HCT116 (cell line): ENCODE results near the gene KLC4. TPM values are rescaled to one million over a fixed set of nuclear protein-coding genes. Genes with fewer than 3 reads are reported as not detected.
"Not testable (repeated sequence)": the region's sequence is repeated elsewhere in the genome, so short reads cannot be mapped to it uniquely, and the experiment has no call there.

ENCODE experiments used
- ATAC-seq: fragments of 200-7000 bp; cut with Tn5 transposase; 2 replicates; pipeline ENCODE4 v1.9.1; 2020; ENCODE audit warnings: mild to moderate bottlenecking, moderate library complexity
- BruUV-seq: library from RNA; stranded (reverse); fragments of 400-500 nt; replicated peaks from 2 replicates; lab custom pipeline; 2021; lab: Mats Ljungman, UMichigan
- CTCF ChIA-PET: fragments of 300-600 bp; sonication (Branson Sonifier 250); formaldehyde crosslinking; loops from one replicate; lab custom pipeline; 2021; ENCODE audit warnings: antibody characterized with exemption; lab: Charles Lee
- POLR2A ChIA-PET: fragments of 300-600, 350-600 bp; sonication (Branson Sonifier 250); formaldehyde crosslinking; loops from one replicate; lab custom pipeline; 2021; ENCODE audit warnings: antibody characterized with exemption; lab: Charles Lee
- RAD21 ChIA-PET, 2 experiments: fragments of 300-600 bp; sonication (Branson Sonifier 250); formaldehyde crosslinking; loops; one replicate each; lab custom pipeline; 2023; ENCODE audit warnings: low total read pairs in 2 of 2; ENCODE audit not compliant: uncharacterized antibody in 2 of 2, unreplicated experiment in 2 of 2, low non-redundant PET in 1 of 2; lab: Charles Lee
- DNase-seq: peaks from one replicate; pipeline ENCODE4 v3.0.0-alpha.2; 2010; ENCODE audit warnings: low read depth, low spot score
- H2AFZ ChIP-seq: fragments of 200-600 bp; shearing (Covaris generic), sonication (generic); 2 replicates; pipeline ENCODE4 v1.6.1; 2017; ENCODE audit warnings: low read depth, mixed run types, mixed read lengths, antibody characterized with exemption, low read length; ENCODE audit not compliant: poor library complexity, severe bottlenecking
- H3K27ac ChIP-seq: 2 replicates; pipeline ENCODE4 v1.5.1; 2012; ENCODE audit warnings: low read depth, low read length
- H3K27me3 ChIP-seq: fragments of 200-600 bp; sonication (generic); 2 replicates; pipeline ENCODE4 v1.6.1; 2016; ENCODE audit warnings: mixed run types, low read length, mixed read lengths; ENCODE audit not compliant: insufficient read depth
- H3K36me3 ChIP-seq, 2 experiments: fragments of 200-500 bp in 1 of 2; fragments of 200-600 bp in 1 of 2; sonication (Bioruptor generic) in 1 of 2; sonication (generic) in 1 of 2; 2 replicates each; pipeline versions ENCODE4 v1.5.1 to v1.6.1; 2014 to 2016; ENCODE audit warnings: low read length in 2 of 2, inconsistent platforms in 1 of 2, mixed read lengths in 1 of 2, mixed run types in 1 of 2; ENCODE audit not compliant: insufficient read depth in 2 of 2, control insufficient read depth in 1 of 2
- H3K4me1 ChIP-seq, 2 experiments: fragments of 200-600 bp in 1 of 2; sonication (generic) in 1 of 2; 2 replicates each; pipeline versions ENCODE4 v1.5.1 to v1.6.1; 2012 to 2017; ENCODE audit warnings: low read length in 2 of 2, inconsistent platforms in 1 of 2, mild to moderate bottlenecking in 1 of 2, mixed read lengths in 1 of 2, mixed run types in 1 of 2, moderate library complexity in 1 of 2; ENCODE audit not compliant: insufficient read depth in 2 of 2, control insufficient read depth in 1 of 2
- H3K4me2 ChIP-seq: fragments of 200-600 bp; sonication (generic); 2 replicates; pipeline ENCODE4 v1.6.1; 2017; ENCODE audit warnings: mixed run types, low read length, mixed read lengths
- H3K4me3 ChIP-seq, 2 experiments: fragments of 200-600 bp in 1 of 2; sonication (generic) in 1 of 2; replicated peaks in 1 of 2; 2 replicates each; pipeline ENCODE4 v1.5.1; 2011 to 2016; ENCODE audit warnings: low read length in 2 of 2, control low read depth in 1 of 2, low read depth in 1 of 2, mild to moderate bottlenecking in 1 of 2, mixed read lengths in 1 of 2, mixed run types in 1 of 2
- H3K79me2 ChIP-seq: fragments of 200-600 bp; sonication (generic); 2 replicates; pipeline ENCODE4 v1.6.1; 2017; ENCODE audit warnings: mild to moderate bottlenecking, mixed run types, low read length, moderate library complexity, mixed read lengths; ENCODE audit not compliant: insufficient read depth
- H3K9ac ChIP-seq: fragments of 200-600 bp; sonication (generic); 2 replicates; pipeline ENCODE4 v1.6.1; 2016; ENCODE audit warnings: low read length, mixed read lengths
- H3K9me2 ChIP-seq: fragments of 200-600 bp; sonication (generic), shearing (Covaris generic); 2 replicates; pipeline ENCODE4 v1.6.1; 2017; ENCODE audit warnings: mixed run types, mild to moderate bottlenecking, moderate library complexity; ENCODE audit not compliant: insufficient read depth
- H3K9me3 ChIP-seq, 2 experiments: fragments of 200-500 bp in 1 of 2; fragments of 200-600 bp in 1 of 2; sonication (Bioruptor generic) in 1 of 2; sonication (generic) in 1 of 2; 2 replicates each; pipeline ENCODE4 v1.6.1; 2014 to 2017; ENCODE audit warnings: low read length in 2 of 2, mixed read lengths in 2 of 2, inconsistent platforms in 1 of 2, low read depth in 1 of 2, mild to moderate bottlenecking in 1 of 2, mixed run types in 1 of 2, moderate library complexity in 1 of 2; ENCODE audit not compliant: control insufficient read depth in 1 of 2, insufficient read depth in 1 of 2
- H4K20me1 ChIP-seq: fragments of 200-600 bp; sonication (generic), shearing (Covaris generic); 2 replicates; pipeline ENCODE4 v1.6.1; 2017; ENCODE audit warnings: mixed run types, mild to moderate bottlenecking, moderate library complexity; ENCODE audit not compliant: insufficient read depth
- ZBTB33 ChIP-seq: IDR thresholded peaks from 2 replicates; pipeline ENCODE4 v1.6.1; 2011; ENCODE audit warnings: mild to moderate bottlenecking, low read length, moderate library complexity; ENCODE audit not compliant: insufficient replicate concordance; ENCODE audit errors: extremely low read depth
- intact Hi-C: fragments of 100-400 bp; cut with micrococcal nuclease; formaldehyde crosslinking; loops from 2 replicates; pipeline ENCODE4 v1.10.0; 2022
- total RNA-seq: library from RNA; stranded (reverse); gene quantifications from one replicate; pipeline ENCODE4 v1.2.1, GENCODE V29; 2021; ENCODE audit not compliant: unreplicated experiment
- TF ChIP-seq, protein P1 (sequence below): IDR thresholded peaks from 2 replicates; pipeline ENCODE4 v1.6.1; 2012; ENCODE audit warnings: low read depth

The KLC4 gene
- total RNA-seq, 1 experiment from 2014 or later: 16.2 TPM

GRCh38 chr6:43081043-43081442 lies 21.6 kb downstream of the KLC4 start (continued):
- TF ChIP-seq, protein P1, sequence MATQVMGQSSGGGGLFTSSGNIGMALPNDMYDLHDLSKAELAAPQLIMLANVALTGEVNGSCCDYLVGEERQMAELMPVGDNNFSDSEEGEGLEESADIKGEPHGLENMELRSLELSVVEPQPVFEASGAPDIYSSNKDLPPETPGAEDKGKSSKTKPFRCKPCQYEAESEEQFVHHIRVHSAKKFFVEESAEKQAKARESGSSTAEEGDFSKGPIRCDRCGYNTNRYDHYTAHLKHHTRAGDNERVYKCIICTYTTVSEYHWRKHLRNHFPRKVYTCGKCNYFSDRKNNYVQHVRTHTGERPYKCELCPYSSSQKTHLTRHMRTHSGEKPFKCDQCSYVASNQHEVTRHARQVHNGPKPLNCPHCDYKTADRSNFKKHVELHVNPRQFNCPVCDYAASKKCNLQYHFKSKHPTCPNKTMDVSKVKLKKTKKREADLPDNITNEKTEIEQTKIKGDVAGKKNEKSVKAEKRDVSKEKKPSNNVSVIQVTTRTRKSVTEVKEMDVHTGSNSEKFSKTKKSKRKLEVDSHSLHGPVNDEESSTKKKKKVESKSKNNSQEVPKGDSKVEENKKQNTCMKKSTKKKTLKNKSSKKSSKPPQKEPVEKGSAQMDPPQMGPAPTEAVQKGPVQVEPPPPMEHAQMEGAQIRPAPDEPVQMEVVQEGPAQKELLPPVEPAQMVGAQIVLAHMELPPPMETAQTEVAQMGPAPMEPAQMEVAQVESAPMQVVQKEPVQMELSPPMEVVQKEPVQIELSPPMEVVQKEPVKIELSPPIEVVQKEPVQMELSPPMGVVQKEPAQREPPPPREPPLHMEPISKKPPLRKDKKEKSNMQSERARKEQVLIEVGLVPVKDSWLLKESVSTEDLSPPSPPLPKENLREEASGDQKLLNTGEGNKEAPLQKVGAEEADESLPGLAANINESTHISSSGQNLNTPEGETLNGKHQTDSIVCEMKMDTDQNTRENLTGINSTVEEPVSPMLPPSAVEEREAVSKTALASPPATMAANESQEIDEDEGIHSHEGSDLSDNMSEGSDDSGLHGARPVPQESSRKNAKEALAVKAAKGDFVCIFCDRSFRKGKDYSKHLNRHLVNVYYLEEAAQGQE: no peak
- no peak for TF ChIP-seq ZBTB33

DNA sequence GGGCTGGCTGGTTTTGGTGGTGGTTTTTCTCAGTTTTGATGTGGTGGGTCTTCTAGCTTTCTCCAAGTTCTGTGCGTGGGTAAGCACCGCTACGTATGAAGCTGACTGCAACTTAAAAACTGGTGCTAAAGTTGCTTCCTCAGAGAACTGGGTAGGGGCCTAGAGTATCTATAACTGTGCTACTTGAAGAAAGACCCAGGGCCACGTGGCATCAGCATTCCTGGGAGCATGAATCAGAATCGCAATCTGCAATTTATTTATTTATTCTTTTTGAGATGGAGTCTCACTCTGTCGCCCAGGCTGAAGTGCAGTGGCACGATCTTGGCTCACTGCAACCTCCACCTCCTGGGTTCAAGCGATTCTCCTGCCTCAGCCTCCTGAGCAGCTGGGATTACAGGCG lies 22.5 kb downstream of the KLC4 start:
- H3K4me3 ChIP-seq, BruUV-seq, ATAC-seq, POLR2A ChIA-PET, H3K9me2 ChIP-seq, H3K27me3 ChIP-seq, H3K36me3 ChIP-seq, H2AFZ ChIP-seq, H3K27ac ChIP-seq, DNase-seq, H4K20me1 ChIP-seq, RAD21 ChIA-PET, H3K9ac ChIP-seq, H3K4me2 ChIP-seq, CTCF ChIA-PET, intact Hi-C loops, H3K9me3 ChIP-seq: not testable (repeated sequence)
- H3K4me1 ChIP-seq: peaks cover 14 to 17% of the 10 kb centered on the region in 2 experiments
- peaks cover 91% of the 10 kb centered on the region for H3K79me2 ChIP-seq
